ENCODE results near the gene UBE2E2.

Gene UBE2E2

GRCh38 chr3:23389089-23389488 is 186.0 kb downstream of the UBE2E2 start:
- no peak for DNase-seq (ENCODE audit: low spot score)

- no peak for DNase-seq (ENCODE audit: low spot score)
Measured at GRCh38 chr3:23389686-23390085, 186.6 kb downstream of the UBE2E2 start.

- DNase-seq (ENCODE audit: low spot score): no peak
Measured at GRCh38 chr3:23390446-23390845, 187.3 kb downstream of the UBE2E2 start.

GRCh38 chr3:23390989-23391553 is 187.9 kb downstream of the UBE2E2 start:
- no peak for DNase-seq (ENCODE audit: low spot score)

GRCh38 chr3:23395115-23395514 is 192.0 kb downstream of the UBE2E2 start:
- DNase-seq (ENCODE audit: low spot score): no peak

- DNase-seq (ENCODE audit: low spot score): no peak
Measured at GRCh38 chr3:23396746-23397145, 193.6 kb downstream of the UBE2E2 start.

GRCh38 chr3:23399221-23399620 is 196.1 kb downstream of the UBE2E2 start:
- no peak for DNase-seq (ENCODE audit: low spot score)

GRCh38 chr3:23402728-23403492 is 199.8 kb downstream of the UBE2E2 start:
- DNase-seq (ENCODE audit: low spot score): no peak

GRCh38 chr3:23404246-23404645 is 201.1 kb downstream of the UBE2E2 start:
- no peak for DNase-seq (ENCODE audit: low spot score)

GRCh38 chr3:23405081-23405480 is 202.0 kb downstream of the UBE2E2 start:
- no peak for DNase-seq (ENCODE audit: low spot score)

- DNase-seq (ENCODE audit: low spot score): no peak
Measured at GRCh38 chr3:23406601-23407000, 203.5 kb downstream of the UBE2E2 start.

- DNase-seq (ENCODE audit: low spot score): no peak
Measured at GRCh38 chr3:23418026-23418425, 214.9 kb downstream of the UBE2E2 start.

- no peak for DNase-seq (ENCODE audit: low spot score)
Measured at GRCh38 chr3:23421811-23422516, 218.8 kb downstream of the UBE2E2 start.

- DNase-seq (ENCODE audit: low spot score): no peak
Measured at GRCh38 chr3:23422517-23422851, 219.4 kb downstream of the UBE2E2 start.

- DNase-seq (ENCODE audit: low spot score): no peak
Measured at GRCh38 chr3:23425410-23425809, 222.3 kb downstream of the UBE2E2 start.

- DNase-seq (ENCODE audit: low spot score): no peak
Measured at GRCh38 chr3:23430781-23431398, 227.8 kb downstream of the UBE2E2 start.

- no peak for DNase-seq (ENCODE audit: low spot score)
Measured at GRCh38 chr3:23431764-23432163, 228.6 kb downstream of the UBE2E2 start.

GRCh38 chr3:23435318-23435717 is 232.2 kb downstream of the UBE2E2 start:
- no peak for DNase-seq (ENCODE audit: low spot score)

GRCh38 chr3:23435904-23436303 is 232.8 kb downstream of the UBE2E2 start:
- DNase-seq (ENCODE audit: low spot score): no peak

- DNase-seq (ENCODE audit: low spot score): no peak
Measured at GRCh38 chr3:23437484-23438145, 234.5 kb downstream of the UBE2E2 start.

- no peak for DNase-seq (ENCODE audit: low spot score)
Measured at GRCh38 chr3:23438657-23439056, 235.5 kb downstream of the UBE2E2 start.

GRCh38 chr3:23439080-23439479 is 236.0 kb downstream of the UBE2E2 start:
- no peak for DNase-seq (ENCODE audit: low spot score)

Data from AG08396 (cell line).